DND-41 (cell line): ENCODE data around the gene DIS3L2.
A peak's percentile ranks its signal among the peaks of the same experiment; 100 is the strongest.

Experiments used
- ATAC-seq: fragments of 200-7000 bp; cut with Tn5 transposase; 3 replicates; pipeline ENCODE4 v1.9.1; 2021; ENCODE audit warnings: low read depth; ENCODE audit not compliant: insufficient read depth
- DNase-seq: peaks from one replicate; pipeline ENCODE4 v3.0.0-alpha.2; 2020
- H2AFZ ChIP-seq: 2 replicates; pipeline ENCODE4 v1.6.0; 2012; ENCODE audit warnings: low read depth, low read length
- H3K27ac ChIP-seq: 2 replicates; pipeline ENCODE4 v1.5.1; 2012; ENCODE audit warnings: low read length, inconsistent platforms
- H3K27me3 ChIP-seq: fragments of 200-600 bp; sonication (generic); 2 replicates; pipeline ENCODE4 v1.6.0; 2012; ENCODE audit warnings: low read length, mild to moderate bottlenecking, inconsistent platforms; ENCODE audit not compliant: insufficient read depth, poor library complexity
- H3K36me3 ChIP-seq: 2 replicates; pipeline ENCODE4 v1.5.1; 2012; ENCODE audit warnings: low read length, inconsistent platforms; ENCODE audit not compliant: insufficient read depth
- H3K4me1 ChIP-seq: 2 replicates; pipeline ENCODE4 v1.5.1; 2012; ENCODE audit warnings: mild to moderate bottlenecking, low read length; ENCODE audit not compliant: insufficient read depth
- H3K4me2 ChIP-seq: 2 replicates; pipeline ENCODE4 v1.6.0; 2012; ENCODE audit warnings: mild to moderate bottlenecking, moderate library complexity, low read length, inconsistent platforms; ENCODE audit not compliant: insufficient read depth
- H3K4me3 ChIP-seq, 2 experiments: fragments of 200-600 bp in 1 of 2; shearing (Covaris generic) in 1 of 2; 2 replicates each; pipeline ENCODE4 v1.5.1; 2012 to 2016; ENCODE audit warnings: inconsistent platforms in 2 of 2, low read length in 2 of 2, mild to moderate bottlenecking in 2 of 2, low read depth in 1 of 2, moderate library complexity in 1 of 2
- H3K79me2 ChIP-seq: 2 replicates; pipeline ENCODE4 v1.6.0; 2012; ENCODE audit warnings: low read length, inconsistent platforms; ENCODE audit not compliant: insufficient read depth
- H3K9ac ChIP-seq: 2 replicates; pipeline ENCODE4 v1.6.0; 2012; ENCODE audit warnings: low read depth, mild to moderate bottlenecking, inconsistent platforms, low read length, moderate library complexity
- H3K9me3 ChIP-seq: 2 replicates; pipeline ENCODE4 v1.5.1; 2012; ENCODE audit warnings: low read length, moderate library complexity, mild to moderate bottlenecking, inconsistent platforms; ENCODE audit not compliant: insufficient read depth, severe bottlenecking
- H4K20me1 ChIP-seq: 2 replicates; pipeline ENCODE4 v1.6.0; 2012; ENCODE audit warnings: low read length; ENCODE audit not compliant: insufficient read depth
- CTCF ChIP-seq: IDR thresholded peaks from 2 replicates; pipeline ENCODE4 v1.5.1; 2012; ENCODE audit warnings: borderline replicate concordance, low read length, moderate library complexity, mild to moderate bottlenecking; ENCODE audit not compliant: poor library complexity, severe bottlenecking; ENCODE audit errors: extremely low read depth
- EZH2 ChIP-seq: IDR thresholded peaks from 3 replicates; pipeline ENCODE4 v1.6.1; 2012; ENCODE audit warnings: borderline replicate concordance, low read depth, mild to moderate bottlenecking, moderate library complexity, low read length, inconsistent platforms; ENCODE audit not compliant: severe bottlenecking

DIS3L2 gene

GRCh38 chr2:232290668-232291067 is 329.2 kb downstream of the DIS3L2 start:
- H3K79me2 ChIP-seq: no peaks in the 10 kb centered on the region
- H3K9me3 ChIP-seq: no peaks in the 10 kb centered on the region
- ATAC-seq: no peak
- TF ChIP-seq EZH2 (no peak), CTCF (no peak)
- H3K4me2 ChIP-seq: no peak overlapping the region
- no peak overlapping the region for H2AFZ ChIP-seq
- H4K20me1 ChIP-seq: no peaks in the 10 kb centered on the region; the same call in 1 of the 2 replicates
- peaks cover 19% of the 10 kb centered on the region; the same call in 1 of the 2 replicates for H3K36me3 ChIP-seq
- no peak overlapping the region for H3K9ac ChIP-seq
- no peak overlapping the region for H3K4me3 ChIP-seq
- H3K27me3 ChIP-seq: no peaks in the 10 kb centered on the region
- no peak overlapping the region for H3K27ac ChIP-seq
- no peak for DNase-seq
- no peaks in the 10 kb centered on the region for H3K4me1 ChIP-seq

GRCh38 chr2:232291343-232291742 is 329.8 kb downstream of the DIS3L2 start:
- Histone ChIP-seq H3K4me2 (no peak overlapping the region), H3K36me3 (peaks cover 15% of the 10 kb centered on the region; the same call in 1 of the 2 replicates), H3K79me2 (no peaks in the 10 kb centered on the region), H3K4me1 (no peaks in the 10 kb centered on the region), H3K4me3 (no peak overlapping the region), H4K20me1 (no peaks in the 10 kb centered on the region; the same call in 1 of the 2 replicates), H3K27ac (no peak overlapping the region), H3K9me3 (no peaks in the 10 kb centered on the region), H3K9ac (no peak overlapping the region), H3K27me3 (no peaks in the 10 kb centered on the region), H2AFZ (no peak overlapping the region)
- ATAC-seq: no peak
- TF ChIP-seq EZH2 (no peak), CTCF (no peak)
- DNase-seq: no peak

GRCh38 chr2:232292395-232293154 is 331.1 kb downstream of the DIS3L2 start:
- Histone ChIP-seq H3K9ac (no peak overlapping the region), H3K36me3 (peaks cover 15% of the 10 kb centered on the region; the same call in 1 of the 2 replicates), H3K4me2 (no peak overlapping the region), H3K27ac (peak overlapping the region; percentile 53), H2AFZ (no peak overlapping the region), H4K20me1 (no peaks in the 10 kb centered on the region; the same call in 1 of the 2 replicates), H3K79me2 (no peaks in the 10 kb centered on the region), H3K27me3 (no peaks in the 10 kb centered on the region), H3K9me3 (no peaks in the 10 kb centered on the region), H3K4me1 (no peaks in the 10 kb centered on the region), H3K4me3 (no peak overlapping the region)
- ATAC-seq: peak; percentile 80
- peak; percentile 80 for TF ChIP-seq CTCF
- no peak for TF ChIP-seq EZH2
- peak; percentile 61 for DNase-seq
